Endodermal cell (in vitro differentiated cells): ENCODE measurements around the gene DLG2. TPM values are rescaled to one million over a fixed set of nuclear protein-coding genes. Genes with fewer than 3 reads are reported as not detected.

Experiments used
- DNase-seq: peaks from one replicate; pipeline ENCODE4 v3.0.0-alpha.2; 2017
- H3K27ac ChIP-seq: 2 replicates; pipeline ENCODE4 v1.5.1; 2013; ENCODE audit warnings: mild to moderate bottlenecking, low read depth, low read length, moderate library complexity
- H3K27me3 ChIP-seq: 2 replicates; pipeline ENCODE4 v1.6.1; 2013; ENCODE audit warnings: mild to moderate bottlenecking, low read length, moderate library complexity; ENCODE audit not compliant: insufficient read depth, control insufficient read depth, poor library complexity, severe bottlenecking
- H3K36me3 ChIP-seq: 2 replicates; pipeline ENCODE4 v1.7.0; 2013; ENCODE audit warnings: mild to moderate bottlenecking, low read length, moderate library complexity; ENCODE audit not compliant: control insufficient read depth, insufficient read depth
- H3K4me1 ChIP-seq: one replicate; pipeline ENCODE4 v1.7.0; 2013; ENCODE audit warnings: low read length; ENCODE audit not compliant: control insufficient read depth, insufficient read depth
- H3K4me3 ChIP-seq: 2 replicates; pipeline ENCODE4 v1.5.1; 2013; ENCODE audit warnings: mild to moderate bottlenecking, low read length, moderate library complexity
- H3K9ac ChIP-seq: 2 replicates; pipeline ENCODE4 v1.6.1; 2013; ENCODE audit warnings: mild to moderate bottlenecking, low read length, moderate library complexity; ENCODE audit not compliant: poor library complexity, severe bottlenecking; ENCODE audit errors: extremely low read depth
- H3K9me3 ChIP-seq: 2 replicates; pipeline ENCODE4 v1.6.1; 2013; ENCODE audit warnings: mild to moderate bottlenecking, low read length, moderate library complexity; ENCODE audit not compliant: control insufficient read depth
- H3K27ac Mint-ChIP-seq: 2 replicates; pipeline ENCODE4 v1.8.0; 2020; ENCODE audit warnings: mixed read lengths
- H3K27me3 Mint-ChIP-seq: 2 replicates; pipeline ENCODE4 v1.8.0; 2021; ENCODE audit warnings: mild to moderate bottlenecking, mixed read lengths; ENCODE audit not compliant: insufficient read depth
- H3K36me3 Mint-ChIP-seq: 2 replicates; pipeline ENCODE4 v1.8.0; 2020; ENCODE audit warnings: low read depth, mixed read lengths
- H3K4me1 Mint-ChIP-seq: 2 replicates; pipeline ENCODE4 v1.8.0; 2020; ENCODE audit warnings: mixed read lengths
- H3K4me3 Mint-ChIP-seq: 2 replicates; pipeline ENCODE4 v1.8.0; 2020; ENCODE audit warnings: mild to moderate bottlenecking, moderate library complexity, mixed read lengths
- H3K9me3 Mint-ChIP-seq: 2 replicates; pipeline ENCODE4 v1.8.0; 2020; ENCODE audit warnings: mild to moderate bottlenecking, mixed read lengths
- WGBS, 2 experiments: methylation state at CpG; one replicate each; pipeline versions ENCODE4 v1.1.5 to v1.1.7; 2013; ENCODE audit warnings: missing lambda C conversion rate in 2 of 2, mixed read lengths in 1 of 2; ENCODE audit not compliant: insufficient coverage in 1 of 2, insufficient read length in 1 of 2; 5-methylcytosine and 5-hydroxymethylcytosine counted together
- total RNA-seq, 2 donors: library from RNA; stranded (reverse); fragmentation: NEBNext Ultra II Directional in 1 of 2; extraction: Animal tissue kit (Norgen Biotek cat#: 25700) in 1 of 2; gene quantifications; 2 replicates in 1 of 2; 3 replicates in 1 of 2; pipeline ENCODE4 v1.2.1, GENCODE V29; 2021
- TF ChIP-seq, protein P1 (sequence below): fragments of 200-600 bp; sonication (generic); conservative IDR thresholded peaks from 2 replicates; pipeline ENCODE4 v1.5.0; 2021; ENCODE audit warnings: antibody characterized with exemption, mild to moderate bottlenecking

The DLG2 gene
- total RNA-seq, 2 donors from 2014 or later, result 9.6 to 10.6 TPM

GRCh38 chr11:83759148-83759547 is 1868.0 kb downstream of the DLG2 start:
- Histone ChIP-seq H3K9me3 (no peaks in the 10 kb centered on the region), H3K36me3 (no peaks in the 10 kb centered on the region), H3K27ac (no peak overlapping the region), H3K27me3 (no peaks in the 10 kb centered on the region), H3K4me1 (no peaks in the 10 kb centered on the region), H3K4me3 (no peak overlapping the region), H3K9ac (no peak overlapping the region)
- H3K4me1 Mint-ChIP-seq, result peaks cover 5% of the 10 kb centered on the region
- no peak for DNase-seq
- TF ChIP-seq, protein P1, sequence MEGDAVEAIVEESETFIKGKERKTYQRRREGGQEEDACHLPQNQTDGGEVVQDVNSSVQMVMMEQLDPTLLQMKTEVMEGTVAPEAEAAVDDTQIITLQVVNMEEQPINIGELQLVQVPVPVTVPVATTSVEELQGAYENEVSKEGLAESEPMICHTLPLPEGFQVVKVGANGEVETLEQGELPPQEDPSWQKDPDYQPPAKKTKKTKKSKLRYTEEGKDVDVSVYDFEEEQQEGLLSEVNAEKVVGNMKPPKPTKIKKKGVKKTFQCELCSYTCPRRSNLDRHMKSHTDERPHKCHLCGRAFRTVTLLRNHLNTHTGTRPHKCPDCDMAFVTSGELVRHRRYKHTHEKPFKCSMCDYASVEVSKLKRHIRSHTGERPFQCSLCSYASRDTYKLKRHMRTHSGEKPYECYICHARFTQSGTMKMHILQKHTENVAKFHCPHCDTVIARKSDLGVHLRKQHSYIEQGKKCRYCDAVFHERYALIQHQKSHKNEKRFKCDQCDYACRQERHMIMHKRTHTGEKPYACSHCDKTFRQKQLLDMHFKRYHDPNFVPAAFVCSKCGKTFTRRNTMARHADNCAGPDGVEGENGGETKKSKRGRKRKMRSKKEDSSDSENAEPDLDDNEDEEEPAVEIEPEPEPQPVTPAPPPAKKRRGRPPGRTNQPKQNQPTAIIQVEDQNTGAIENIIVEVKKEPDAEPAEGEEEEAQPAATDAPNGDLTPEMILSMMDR, result no peak
- peaks cover 2% of the 10 kb centered on the region for H3K27me3 Mint-ChIP-seq
- no peaks in the 10 kb centered on the region for H3K36me3 Mint-ChIP-seq
- H3K4me3 Mint-ChIP-seq, result no peak overlapping the region
- WGBS, 2 experiments, result 60 to 67% methylated on average over 4 of the region's 4 CpGs
- no peak overlapping the region for H3K27ac Mint-ChIP-seq
- H3K9me3 Mint-ChIP-seq, result no peaks in the 10 kb centered on the region

GRCh38 chr11:83751041-83751440 is 1876.1 kb downstream of the DLG2 start:
- Mint-ChIP-seq H3K27me3 (no peaks in the 10 kb centered on the region), H3K27ac (no peak overlapping the region), H3K9me3 (no peaks in the 10 kb centered on the region), H3K4me3 (no peak overlapping the region), H3K4me1 (no peaks in the 10 kb centered on the region), H3K36me3 (no peaks in the 10 kb centered on the region)
- Histone ChIP-seq H3K4me3 (no peak overlapping the region), H3K36me3 (no peaks in the 10 kb centered on the region), H3K4me1 (no peaks in the 10 kb centered on the region), H3K9me3 (no peaks in the 10 kb centered on the region), H3K9ac (no peak overlapping the region), H3K27ac (no peak overlapping the region), H3K27me3 (peaks cover 4% of the 10 kb centered on the region)
- TF ChIP-seq, protein P1, result no peak
- 87 to 89% methylated on average over 1 of the region's 1 CpG for WGBS, 2 experiments
- DNase-seq, result no peak

- 100% methylated on average over 3 of the region's 4 CpGs; no CpG with 5 or more reads in 1 of the 2 experiments for WGBS, 2 experiments
- H3K36me3 Mint-ChIP-seq, result no peaks in the 10 kb centered on the region
- no peak overlapping the region for H3K27ac Mint-ChIP-seq
Observed at GRCh38 chr11:83746921-83747585, 1880.1 kb downstream of the DLG2 start.

More at GRCh38 chr11:83746921-83747585, 1880.1 kb downstream of the DLG2 start:
- Mint-ChIP-seq H3K4me1 (no peaks in the 10 kb centered on the region), H3K27me3 (no peaks in the 10 kb centered on the region), H3K4me3 (no peak overlapping the region), H3K9me3 (peaks cover 13% of the 10 kb centered on the region)
- Histone ChIP-seq H3K36me3 (no peaks in the 10 kb centered on the region), H3K27me3 (peaks cover 4% of the 10 kb centered on the region), H3K4me3 (no peak overlapping the region), H3K27ac (no peak overlapping the region), H3K4me1 (no peaks in the 10 kb centered on the region), H3K9me3 (peaks cover 9% of the 10 kb centered on the region), H3K9ac (no peak overlapping the region)
- no peak for DNase-seq
- TF ChIP-seq, protein P1, result no peak
